Liver (tissue), 9 donors: ENCODE data around the gene ERN1. TPM values are rescaled to one million over a fixed set of nuclear protein-coding genes. Genes with fewer than 3 reads are reported as not detected.

ENCODE experiments used
- DNase-seq: peaks from one replicate; pipeline ENCODE4 v3.0.0-alpha.2; 2017; ENCODE audit warnings: low spot score
- H3K27ac ChIP-seq, 2 donors: one replicate each; pipeline ENCODE4 v1.7.0; 2013; ENCODE audit warnings: inconsistent platforms in 2 of 2, low read length in 2 of 2, control low read depth in 1 of 2, low read depth in 1 of 2, mild to moderate bottlenecking in 1 of 2
- H3K27me3 ChIP-seq, 4 donors: one replicate each; pipeline versions ENCODE4 v1.6.1 to v1.7.0; 2013; ENCODE audit warnings: low read length in 3 of 4, inconsistent platforms in 1 of 4, mild to moderate bottlenecking in 1 of 4, moderate library complexity in 1 of 4; ENCODE audit not compliant: control insufficient read depth in 4 of 4, insufficient read depth in 4 of 4
- H3K36me3 ChIP-seq, 4 donors: one replicate each; pipeline versions ENCODE4 v1.6.1 to v1.7.0; 2013; ENCODE audit warnings: low read length in 3 of 4, mild to moderate bottlenecking in 3 of 4, low read depth in 1 of 4, moderate library complexity in 1 of 4; ENCODE audit not compliant: control insufficient read depth in 4 of 4, insufficient read depth in 3 of 4
- H3K4me1 ChIP-seq, 4 donors: one replicate each; pipeline versions ENCODE4 v1.6.1 to v1.7.0; 2013; ENCODE audit warnings: low read length in 3 of 4, mild to moderate bottlenecking in 3 of 4, moderate library complexity in 1 of 4; ENCODE audit not compliant: control insufficient read depth in 4 of 4, insufficient read depth in 4 of 4
- H3K4me3 ChIP-seq, 3 donors: one replicate each; pipeline versions ENCODE4 v1.6.1 to v1.7.0; 2013; ENCODE audit warnings: low read length in 3 of 3, control low read depth in 1 of 3, low read depth in 1 of 3, mild to moderate bottlenecking in 1 of 3
- H3K9ac ChIP-seq, 2 donors: one replicate each; pipeline ENCODE4 v1.7.0; 2013; ENCODE audit warnings: low read length in 2 of 2, mild to moderate bottlenecking in 2 of 2, moderate library complexity in 2 of 2, control low read depth in 1 of 2, low read depth in 1 of 2
- H3K9me3 ChIP-seq, 4 donors: one replicate each; pipeline versions ENCODE4 v1.6.1 to v1.7.0; 2013; ENCODE audit warnings: low read length in 3 of 4; ENCODE audit not compliant: control insufficient read depth in 4 of 4
- EGR1 ChIP-seq, 2 donors: IDR thresholded peaks; 2 replicates each; pipeline ENCODE4 v1.6.1; 2016 to 2018; ENCODE audit warnings: antibody characterized with exemption in 2 of 2, low read depth in 2 of 2
- FOXA1 ChIP-seq: IDR thresholded peaks from 2 replicates; pipeline ENCODE4 v1.6.1; 2016; ENCODE audit warnings: antibody characterized with exemption
- FOXA2 ChIP-seq: IDR thresholded peaks from 2 replicates; pipeline ENCODE4 v1.6.1; 2016; ENCODE audit warnings: antibody characterized with exemption
- GABPA ChIP-seq, 2 donors: IDR thresholded peaks in 1 of 2; conservative IDR thresholded peaks in 1 of 2; 2 replicates each; pipeline ENCODE4 v1.6.1; 2016; ENCODE audit warnings: antibody characterized with exemption in 2 of 2, mild to moderate bottlenecking in 1 of 2, moderate library complexity in 1 of 2
- HNF4G ChIP-seq: IDR thresholded peaks from 2 replicates; pipeline ENCODE4 v1.6.1; 2016; ENCODE audit warnings: antibody characterized with exemption
- NR2F2 ChIP-seq: IDR thresholded peaks from 2 replicates; pipeline ENCODE4 v1.6.1; 2016; ENCODE audit warnings: antibody characterized with exemption
- RAD21 ChIP-seq, 2 donors: IDR thresholded peaks; 2 replicates each; pipeline ENCODE4 v1.6.1; 2016; ENCODE audit warnings: antibody characterized with exemption in 2 of 2, mild to moderate bottlenecking in 2 of 2
- RXRA ChIP-seq, 2 donors: IDR thresholded peaks; 2 replicates each; pipeline ENCODE4 v1.6.1; 2017 to 2018; ENCODE audit warnings: antibody characterized with exemption in 2 of 2, mild to moderate bottlenecking in 1 of 2
- SP1 ChIP-seq: IDR thresholded peaks from 2 replicates; pipeline ENCODE4 v1.6.1; 2018; ENCODE audit warnings: antibody characterized with exemption, mild to moderate bottlenecking
- YY1 ChIP-seq: IDR thresholded peaks from 2 replicates; pipeline ENCODE4 v1.6.1; 2016; ENCODE audit warnings: antibody characterized with exemption, mild to moderate bottlenecking
- WGBS: extraction: QIAGEN DNeasy Blood & Tissue Kit; methylation state at CpG from one replicate; pipeline ENCODE4 v1.1.7; 2013; 5-methylcytosine and 5-hydroxymethylcytosine counted together
- polyA plus RNA-seq, 2 donors: library from polyadenylated mRNA; stranded (reverse) in 1 of 2; unstranded in 1 of 2; fragments of 200-250 nt in 1 of 2; fragments of >200 nt in 1 of 2; fragmentation: Nextera tagmentation in 1 of 2; extraction: Ambion mirVana in 1 of 2; gene quantifications; one replicate each; pipeline versions ENCODE4 v1.2.1 to v1.2.3, GENCODE V29; 2013 to 2015
- total RNA-seq, 2 donors: library from RNA; depleted of rRNA; stranded (reverse); fragments of >200 nt; gene quantifications; one replicate each; pipeline ENCODE4 v1.2.3, GENCODE V29; 2014
- TF ChIP-seq, protein P1 (sequence below): IDR thresholded peaks from 2 replicates; pipeline ENCODE4 v1.6.1; 2016; ENCODE audit warnings: antibody characterized with exemption
- TF ChIP-seq, protein P2 (sequence below): IDR thresholded peaks from 2 replicates; pipeline ENCODE4 v1.6.1; 2016; ENCODE audit warnings: antibody characterized with exemption
- TF ChIP-seq, protein P3 (sequence below): IDR thresholded peaks from 2 replicates; pipeline ENCODE4 v1.6.1; 2016; ENCODE audit warnings: antibody characterized with exemption
- TF ChIP-seq, protein P4 (sequence below): IDR thresholded peaks from 2 replicates; pipeline ENCODE4 v1.6.1; 2016; ENCODE audit warnings: antibody characterized with exemption, mild to moderate bottlenecking
- donor health status: healthy.
- donor health status: healthy.
- donor health status: healthy.
- donor health status: healthy.
- donor health status: healthy.

The ERN1 gene
- total and polyA plus RNA-seq, 4 donors, result 6.3 to 35.1 (median 14.9) TPM

DNA sequence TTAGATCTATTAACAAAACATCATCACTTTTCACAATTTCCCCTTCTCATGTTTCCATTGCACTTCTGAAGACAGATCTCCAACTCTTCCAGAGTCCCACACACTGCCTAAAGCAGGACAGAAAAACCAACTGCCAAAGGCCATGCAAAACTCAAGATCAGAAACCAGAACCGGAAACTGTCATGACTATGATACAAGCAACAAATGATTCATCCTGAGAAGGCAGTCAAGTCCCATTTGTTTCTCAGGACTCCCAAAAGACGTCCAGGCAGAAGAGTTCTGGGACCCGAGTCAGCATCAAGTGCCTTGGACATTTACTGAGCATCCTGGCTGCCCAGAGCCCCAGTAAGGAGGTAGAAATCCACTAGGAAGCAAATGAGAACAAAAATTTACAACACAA is 38.8 kb downstream of the ERN1 start:
- no peak overlapping the region for H3K27ac ChIP-seq
- no peaks in the 10 kb centered on the region for H3K27me3 ChIP-seq
- DNase-seq, result no peak
- no peak overlapping the region for H3K4me3 ChIP-seq
- H3K9me3 ChIP-seq, result no peaks in the 10 kb centered on the region
- peaks cover 8 to 45% (median 24%) of the 10 kb centered on the region in 4 donors for H3K4me1 ChIP-seq
- TF ChIP-seq, protein P1, sequence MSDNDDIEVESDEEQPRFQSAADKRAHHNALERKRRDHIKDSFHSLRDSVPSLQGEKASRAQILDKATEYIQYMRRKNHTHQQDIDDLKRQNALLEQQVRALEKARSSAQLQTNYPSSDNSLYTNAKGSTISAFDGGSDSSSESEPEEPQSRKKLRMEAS, result no peak
- TF ChIP-seq, protein P2, sequence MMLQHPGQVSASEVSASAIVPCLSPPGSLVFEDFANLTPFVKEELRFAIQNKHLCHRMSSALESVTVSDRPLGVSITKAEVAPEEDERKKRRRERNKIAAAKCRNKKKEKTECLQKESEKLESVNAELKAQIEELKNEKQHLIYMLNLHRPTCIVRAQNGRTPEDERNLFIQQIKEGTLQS, result no peak
- TF ChIP-seq, protein P3, sequence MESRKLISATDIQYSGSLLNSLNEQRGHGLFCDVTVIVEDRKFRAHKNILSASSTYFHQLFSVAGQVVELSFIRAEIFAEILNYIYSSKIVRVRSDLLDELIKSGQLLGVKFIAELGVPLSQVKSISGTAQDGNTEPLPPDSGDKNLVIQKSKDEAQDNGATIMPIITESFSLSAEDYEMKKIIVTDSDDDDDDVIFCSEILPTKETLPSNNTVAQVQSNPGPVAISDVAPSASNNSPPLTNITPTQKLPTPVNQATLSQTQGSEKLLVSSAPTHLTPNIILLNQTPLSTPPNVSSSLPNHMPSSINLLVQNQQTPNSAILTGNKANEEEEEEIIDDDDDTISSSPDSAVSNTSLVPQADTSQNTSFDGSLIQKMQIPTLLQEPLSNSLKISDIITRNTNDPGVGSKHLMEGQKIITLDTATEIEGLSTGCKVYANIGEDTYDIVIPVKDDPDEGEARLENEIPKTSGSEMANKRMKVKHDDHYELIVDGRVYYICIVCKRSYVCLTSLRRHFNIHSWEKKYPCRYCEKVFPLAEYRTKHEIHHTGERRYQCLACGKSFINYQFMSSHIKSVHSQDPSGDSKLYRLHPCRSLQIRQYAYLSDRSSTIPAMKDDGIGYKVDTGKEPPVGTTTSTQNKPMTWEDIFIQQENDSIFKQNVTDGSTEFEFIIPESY, result no peak
- TF ChIP-seq RXRA (IDR thresholded peaks at IDR 0.05) (no peak), RAD21 (IDR thresholded peaks at IDR 0.05) (no peak), YY1 (no peak)
- H3K36me3 ChIP-seq, result peaks cover 1 to 5% (median 3%) of the 10 kb centered on the region in 4 donors
- no peak overlapping the region for H3K9ac ChIP-seq
- 91% methylated on average over 3 of the region's 3 CpGs for WGBS

DNA sequence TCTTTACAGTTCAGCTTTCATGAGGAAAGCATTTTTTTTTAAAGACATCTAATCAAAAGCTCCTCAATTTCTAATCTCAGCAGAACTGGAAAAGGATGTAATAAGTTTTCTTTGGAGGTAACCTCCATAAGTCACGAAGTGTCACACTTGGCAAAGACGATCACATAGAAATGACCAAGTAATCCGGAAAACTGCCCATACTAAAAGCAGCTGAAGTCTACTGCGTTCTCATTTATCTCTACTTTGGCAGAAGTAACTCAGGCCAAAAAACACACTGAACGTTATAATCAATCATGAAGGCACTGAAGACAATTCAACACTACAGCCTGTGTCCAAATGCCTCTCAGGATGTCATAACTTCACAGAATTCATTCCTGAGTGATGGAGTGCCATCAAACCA is 39.8 kb downstream of the ERN1 start:
- H3K4me1 ChIP-seq, result peaks cover 9 to 53% (median 29%) of the 10 kb centered on the region in 4 donors
- H3K27ac ChIP-seq, result no peak overlapping the region
- no peak overlapping the region for H3K9ac ChIP-seq
- TF ChIP-seq FOXA2 (no peak), EGR1 (IDR thresholded peaks at IDR 0.05; ENCODE audit: low read depth in 2 of 2) (no peak), GABPA (IDR thresholded peaks at IDR 0.05 in 1 of 2, conservative IDR thresholded peaks at IDR 0.05 in 1 of 2) (no peak), RAD21 (IDR thresholded peaks at IDR 0.05) (no peak), NR2F2 (no peak), FOXA1 (no peak), HNF4G (no peak), SP1 (no peak)
- TF ChIP-seq, protein P3, result no peak
- TF ChIP-seq, protein P4, sequence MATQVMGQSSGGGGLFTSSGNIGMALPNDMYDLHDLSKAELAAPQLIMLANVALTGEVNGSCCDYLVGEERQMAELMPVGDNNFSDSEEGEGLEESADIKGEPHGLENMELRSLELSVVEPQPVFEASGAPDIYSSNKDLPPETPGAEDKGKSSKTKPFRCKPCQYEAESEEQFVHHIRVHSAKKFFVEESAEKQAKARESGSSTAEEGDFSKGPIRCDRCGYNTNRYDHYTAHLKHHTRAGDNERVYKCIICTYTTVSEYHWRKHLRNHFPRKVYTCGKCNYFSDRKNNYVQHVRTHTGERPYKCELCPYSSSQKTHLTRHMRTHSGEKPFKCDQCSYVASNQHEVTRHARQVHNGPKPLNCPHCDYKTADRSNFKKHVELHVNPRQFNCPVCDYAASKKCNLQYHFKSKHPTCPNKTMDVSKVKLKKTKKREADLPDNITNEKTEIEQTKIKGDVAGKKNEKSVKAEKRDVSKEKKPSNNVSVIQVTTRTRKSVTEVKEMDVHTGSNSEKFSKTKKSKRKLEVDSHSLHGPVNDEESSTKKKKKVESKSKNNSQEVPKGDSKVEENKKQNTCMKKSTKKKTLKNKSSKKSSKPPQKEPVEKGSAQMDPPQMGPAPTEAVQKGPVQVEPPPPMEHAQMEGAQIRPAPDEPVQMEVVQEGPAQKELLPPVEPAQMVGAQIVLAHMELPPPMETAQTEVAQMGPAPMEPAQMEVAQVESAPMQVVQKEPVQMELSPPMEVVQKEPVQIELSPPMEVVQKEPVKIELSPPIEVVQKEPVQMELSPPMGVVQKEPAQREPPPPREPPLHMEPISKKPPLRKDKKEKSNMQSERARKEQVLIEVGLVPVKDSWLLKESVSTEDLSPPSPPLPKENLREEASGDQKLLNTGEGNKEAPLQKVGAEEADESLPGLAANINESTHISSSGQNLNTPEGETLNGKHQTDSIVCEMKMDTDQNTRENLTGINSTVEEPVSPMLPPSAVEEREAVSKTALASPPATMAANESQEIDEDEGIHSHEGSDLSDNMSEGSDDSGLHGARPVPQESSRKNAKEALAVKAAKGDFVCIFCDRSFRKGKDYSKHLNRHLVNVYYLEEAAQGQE, result no peak
- TF ChIP-seq, protein P2, result no peak
- H3K36me3 ChIP-seq, result peaks cover 0 to 2% (median 0%) of the 10 kb centered on the region in 4 donors
- no peaks in the 10 kb centered on the region for H3K9me3 ChIP-seq
- H3K4me3 ChIP-seq, result no peak overlapping the region
- no peaks in the 10 kb centered on the region for H3K27me3 ChIP-seq
- DNase-seq, result no peak
- 33% methylated on average over 5 of the region's 5 CpGs for WGBS
